HEK293 (cell line): Measurements from ENCODE around the gene NUP160.

Experiments used
- AEBP2 ChIP-seq: fragments of 450-650 bp; formaldehyde crosslinking; IDR thresholded peaks from 2 replicates; pipeline ENCODE4 v1.5.1; 2016; ENCODE audit warnings: missing biosample characterization, missing genetic modification characterization, borderline replicate concordance
- EGR2 ChIP-seq: fragments of 450-650 bp; formaldehyde crosslinking; IDR thresholded peaks from 2 replicates; pipeline ENCODE4 v1.5.1; 2016; ENCODE audit warnings: low read depth, missing biosample characterization, missing genetic modification characterization
- HOXC10 ChIP-seq: sonication (generic); formaldehyde crosslinking; IDR thresholded peaks from 2 replicates; pipeline ENCODE4 v1.8.1; 2023; ENCODE audit warnings: mild to moderate bottlenecking, missing genetic modification reagents
- KLF7 ChIP-seq: fragments of 450-650 bp; formaldehyde crosslinking; IDR thresholded peaks from 2 replicates; pipeline ENCODE4 v1.5.1; 2016; ENCODE audit warnings: missing biosample characterization, missing genetic modification characterization, borderline replicate concordance
- PRDM1 ChIP-seq: fragments of 450-650 bp; formaldehyde crosslinking; IDR thresholded peaks from 2 replicates; pipeline ENCODE4; 2016; ENCODE audit warnings: missing biosample characterization, missing genetic modification characterization
- PRDM4 ChIP-seq: fragments of 450-650 bp; formaldehyde crosslinking; IDR thresholded peaks from 2 replicates; pipeline ENCODE4 v1.5.1; 2017; ENCODE audit warnings: missing biosample characterization, missing genetic modification characterization
- SP2 ChIP-seq: fragments of 450-650 bp; formaldehyde crosslinking; IDR thresholded peaks from 2 replicates; pipeline ENCODE4 v1.5.1; 2016; ENCODE audit warnings: missing biosample characterization, missing genetic modification characterization
- TCF7L2 ChIP-seq: IDR thresholded peaks from 2 replicates; pipeline ENCODE4 v1.6.1; 2011; ENCODE audit warnings: low read depth, mild to moderate bottlenecking, inconsistent platforms, low read length, moderate library complexity, borderline replicate concordance
- YY1 ChIP-seq: fragments of 450-650 bp; formaldehyde crosslinking; IDR thresholded peaks from 2 replicates; pipeline ENCODE4 v1.5.1; 2018; ENCODE audit warnings: missing biosample characterization, missing genetic modification characterization
- ZBTB17 ChIP-seq: fragments of 450-650 bp; formaldehyde crosslinking; IDR thresholded peaks from 2 replicates; pipeline ENCODE4 v1.5.1; 2016; ENCODE audit warnings: missing biosample characterization, missing genetic modification characterization
- ZNF175 ChIP-seq: fragments of 450-650 bp; formaldehyde crosslinking; IDR thresholded peaks from 2 replicates; pipeline ENCODE4 v1.5.1; 2016; ENCODE audit warnings: missing biosample characterization, missing genetic modification characterization
- ZNF211 ChIP-seq: fragments of 450-650 bp; formaldehyde crosslinking; IDR thresholded peaks from 2 replicates; pipeline ENCODE4 v1.5.1; 2016; ENCODE audit warnings: low read depth, missing biosample characterization, missing genetic modification characterization
- ZNF223 ChIP-seq: fragments of 450-650 bp; formaldehyde crosslinking; IDR thresholded peaks from 2 replicates; pipeline ENCODE4 v1.5.1; 2016; ENCODE audit warnings: missing biosample characterization, missing genetic modification characterization
- ZNF23 ChIP-seq: fragments of 450-650 bp; formaldehyde crosslinking; IDR thresholded peaks from 2 replicates; pipeline ENCODE4 v1.5.1; 2016; ENCODE audit warnings: missing biosample characterization, missing genetic modification characterization, borderline replicate concordance
- ZNF248 ChIP-seq: fragments of 450-650 bp; formaldehyde crosslinking; IDR thresholded peaks from 2 replicates; pipeline ENCODE4 v1.5.1; 2017; ENCODE audit warnings: missing biosample characterization, missing genetic modification characterization
- ZNF324 ChIP-seq: fragments of 450-650 bp; formaldehyde crosslinking; IDR thresholded peaks from 2 replicates; pipeline ENCODE4 v1.5.1; 2016; ENCODE audit warnings: missing biosample characterization, missing genetic modification characterization
- ZNF335 ChIP-seq: fragments of 450-650 bp; formaldehyde crosslinking; conservative IDR thresholded peaks from 2 replicates; pipeline ENCODE4 v1.5.1; 2016; ENCODE audit warnings: missing biosample characterization, missing genetic modification characterization
- ZNF449 ChIP-seq: fragments of 450-650 bp; formaldehyde crosslinking; IDR thresholded peaks from 2 replicates; pipeline ENCODE4 v1.5.1; 2017; ENCODE audit warnings: missing biosample characterization, mild to moderate bottlenecking, missing genetic modification characterization, moderate library complexity
- ZNF473 ChIP-seq: fragments of 450-650 bp; formaldehyde crosslinking; IDR thresholded peaks from 2 replicates; pipeline ENCODE4 v1.5.1; 2017; ENCODE audit warnings: missing biosample characterization, missing genetic modification characterization
- ZNF518A ChIP-seq: fragments of 450-650 bp; formaldehyde crosslinking; conservative IDR thresholded peaks from 2 replicates; pipeline ENCODE4 v1.5.1; 2016; ENCODE audit warnings: low read depth, missing biosample characterization, missing genetic modification characterization
- ZNF521 ChIP-seq: fragments of 450-650 bp; formaldehyde crosslinking; IDR thresholded peaks from 2 replicates; pipeline ENCODE4 v1.5.1; 2017; ENCODE audit warnings: missing biosample characterization, mild to moderate bottlenecking, missing genetic modification characterization
- ZNF707 ChIP-seq: fragments of 450-650 bp; formaldehyde crosslinking; IDR thresholded peaks from 2 replicates; pipeline ENCODE4 v1.5.1; 2016; ENCODE audit warnings: missing biosample characterization, missing genetic modification characterization
- ZNF76 ChIP-seq: fragments of 450-650 bp; formaldehyde crosslinking; IDR thresholded peaks from 2 replicates; pipeline ENCODE4; 2016; ENCODE audit warnings: low read depth, missing biosample characterization, missing genetic modification characterization, borderline replicate concordance
- ZNF776 ChIP-seq: fragments of 450-650 bp; formaldehyde crosslinking; IDR thresholded peaks from 2 replicates; pipeline ENCODE4 v1.5.0; 2017; ENCODE audit warnings: missing biosample characterization, missing genetic modification characterization, borderline replicate concordance
- ZNF843 ChIP-seq: fragments of 450-650 bp; formaldehyde crosslinking; IDR thresholded peaks from 2 replicates; pipeline ENCODE4 v1.5.1; 2016; ENCODE audit warnings: missing biosample characterization, missing genetic modification characterization
- ZXDB ChIP-seq: fragments of 450-650 bp; formaldehyde crosslinking; IDR thresholded peaks from 2 replicates; pipeline ENCODE4 v1.5.1; 2016; ENCODE audit warnings: missing biosample characterization, missing genetic modification characterization
- TF ChIP-seq, protein P1 (sequence below): fragments of 450-650 bp; formaldehyde crosslinking; IDR thresholded peaks from 2 replicates; pipeline ENCODE4 v1.5.1; 2016; ENCODE audit warnings: missing biosample characterization, missing genetic modification characterization

Gene NUP160

DNA sequence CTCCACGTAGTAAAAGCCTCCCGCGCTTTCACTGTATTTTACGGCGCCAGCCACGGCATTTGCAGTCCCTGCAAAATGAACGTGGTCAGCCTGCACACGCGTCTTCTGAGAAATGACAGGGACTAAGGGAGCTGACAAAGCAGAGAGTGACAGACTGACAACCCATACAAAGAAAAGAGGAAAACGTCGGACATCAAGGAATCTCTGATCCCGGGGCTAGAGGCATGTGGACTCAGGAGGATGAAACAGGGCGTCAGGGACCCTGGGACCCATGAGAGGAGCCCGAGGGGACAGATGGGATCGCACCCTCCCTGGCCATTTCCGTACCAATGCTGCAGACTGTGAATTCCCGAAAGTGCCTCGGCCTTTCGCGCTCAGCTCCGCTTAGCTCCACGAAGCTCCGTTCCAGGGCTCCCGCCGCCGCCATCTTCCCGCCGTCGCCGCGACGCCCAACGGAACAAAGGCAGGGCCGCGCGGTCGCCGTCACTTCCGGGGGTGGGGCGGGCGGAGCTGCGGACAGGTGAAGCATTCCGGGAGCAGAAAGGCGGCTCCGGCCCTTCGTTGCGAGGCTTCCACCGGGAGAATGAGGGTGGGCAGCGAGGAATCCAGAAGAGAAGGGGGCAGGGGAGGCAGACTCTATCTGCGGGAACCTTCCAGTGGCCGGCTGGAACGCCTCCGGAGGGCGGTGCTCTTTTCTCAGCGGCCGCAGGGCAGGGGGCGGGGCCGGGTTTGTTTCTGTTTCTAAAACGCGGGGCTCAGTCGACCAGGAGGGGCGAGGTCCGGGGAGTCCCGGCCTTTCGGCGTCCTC lies at the start of gene NUP160 (continued):
- no peak for TF ChIP-seq ZNF248
- peak; percentile 90 for TF ChIP-seq YY1 (tag by site-specific recombination)
- TF ChIP-seq ZNF521 (tag by site-specific recombination): no peak
- TF ChIP-seq ZNF473 (tag by site-specific recombination): no peak
- peak; percentile 93 for TF ChIP-seq SP2 (tag by site-specific recombination)
- TF ChIP-seq ZNF449: peak; percentile 97
- TF ChIP-seq ZNF23 (tag by site-specific recombination): no peak
- peak; percentile 52; the same call in 1 of the 2 replicates for TF ChIP-seq KLF7 (tag by site-specific recombination)
- no peak for TF ChIP-seq ZNF175 (tag by site-specific recombination)
- TF ChIP-seq ZNF223 (tag by site-specific recombination): no peak
- 0 out of 2 replicates have a peak, but pooled peaks have one; percentile 11 for TF ChIP-seq PRDM4 (tag by site-specific recombination)
- TF ChIP-seq ZBTB17 (tag by site-specific recombination): peak; percentile 52
- no peak for TF ChIP-seq HOXC10
- no peak for TF ChIP-seq ZNF776 (tag by site-specific recombination)
- TF ChIP-seq TCF7L2: peak; percentile 66; the same call in 1 of the 2 replicates
- TF ChIP-seq PRDM1 (tag by site-specific recombination): peak; percentile 57; the same call in 1 of the 2 replicates
- TF ChIP-seq ZNF707 (tag by site-specific recombination): no peak
- no peak for TF ChIP-seq ZNF211 (tag by site-specific recombination)
- no peak for TF ChIP-seq ZNF843 (tag by site-specific recombination)
- TF ChIP-seq AEBP2 (tag by site-specific recombination): no peak
- no peak for TF ChIP-seq ZNF324
- TF ChIP-seq ZXDB (tag by site-specific recombination): peak; percentile 74
- TF ChIP-seq, protein P1, sequence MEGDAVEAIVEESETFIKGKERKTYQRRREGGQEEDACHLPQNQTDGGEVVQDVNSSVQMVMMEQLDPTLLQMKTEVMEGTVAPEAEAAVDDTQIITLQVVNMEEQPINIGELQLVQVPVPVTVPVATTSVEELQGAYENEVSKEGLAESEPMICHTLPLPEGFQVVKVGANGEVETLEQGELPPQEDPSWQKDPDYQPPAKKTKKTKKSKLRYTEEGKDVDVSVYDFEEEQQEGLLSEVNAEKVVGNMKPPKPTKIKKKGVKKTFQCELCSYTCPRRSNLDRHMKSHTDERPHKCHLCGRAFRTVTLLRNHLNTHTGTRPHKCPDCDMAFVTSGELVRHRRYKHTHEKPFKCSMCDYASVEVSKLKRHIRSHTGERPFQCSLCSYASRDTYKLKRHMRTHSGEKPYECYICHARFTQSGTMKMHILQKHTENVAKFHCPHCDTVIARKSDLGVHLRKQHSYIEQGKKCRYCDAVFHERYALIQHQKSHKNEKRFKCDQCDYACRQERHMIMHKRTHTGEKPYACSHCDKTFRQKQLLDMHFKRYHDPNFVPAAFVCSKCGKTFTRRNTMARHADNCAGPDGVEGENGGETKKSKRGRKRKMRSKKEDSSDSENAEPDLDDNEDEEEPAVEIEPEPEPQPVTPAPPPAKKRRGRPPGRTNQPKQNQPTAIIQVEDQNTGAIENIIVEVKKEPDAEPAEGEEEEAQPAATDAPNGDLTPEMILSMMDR: peak; percentile 23; the same call in 1 of the 2 replicates
- TF ChIP-seq ZNF518A (tag by site-specific recombination): 0 out of 2 replicates have a peak, but pooled peaks have one; percentile 10
- TF ChIP-seq ZNF335 (tag by site-specific recombination): peak; percentile 43; the same call in 1 of the 2 replicates
- peak; percentile 74; the same call in 1 of the 2 replicates for TF ChIP-seq ZNF76 (tag by site-specific recombination)
- peak; percentile 27; the same call in 1 of the 2 replicates for TF ChIP-seq EGR2 (tag by site-specific recombination)
